B cell (primary cell): ENCODE measurements around the gene B4GALNT1. TPM values are rescaled to one million over a fixed set of nuclear protein-coding genes. Genes with fewer than 3 reads are reported as not detected.

Experiments
- ATAC-seq: fragments of 200-7000 bp; cut with Tn5 transposase; one replicate; pipeline ENCODE4 v1.10.0; 2021; ENCODE audit warnings: low read depth, mild to moderate bottlenecking, moderate number of reproducible peaks, moderate library complexity
- CTCF ChIA-PET: fragments of 350-600 bp; sonication (Branson Sonifier 250); formaldehyde crosslinking; loops from one replicate; lab custom pipeline; 2021; ENCODE audit warnings: antibody characterized with exemption, inconsistent platforms; lab: Charles Lee
- POLR2A ChIA-PET: fragments of 350-600 bp; sonication (Branson Sonifier 250); formaldehyde crosslinking; loops from one replicate; lab custom pipeline; 2021; ENCODE audit warnings: antibody characterized with exemption; lab: Charles Lee
- DNase-seq: peaks from one replicate; pipeline ENCODE4 v3.0.0; 2013
- H2AFZ ChIP-seq: 2 replicates; pipeline ENCODE4 v1.6.1; 2012; ENCODE audit warnings: mild to moderate bottlenecking, low read depth, low read length; ENCODE audit not compliant: insufficient read depth, poor library complexity, severe bottlenecking
- H3K27ac ChIP-seq, 2 donors: 1 replicate in 1 of 2; 2 replicates in 1 of 2; pipeline ENCODE4 v1.5.1; 2012 to 2013; ENCODE audit warnings: low read length in 2 of 2, mild to moderate bottlenecking in 2 of 2, moderate library complexity in 1 of 2
- H3K27me3 ChIP-seq, 4 experiments: fragments of 200-600 bp in 1 of 4; sonication (generic) in 1 of 4; replicated peaks in 1 of 4; 1 replicate in 2 of 4; 2 replicates in 2 of 4; pipeline versions ENCODE4 v1.6.1 to v1.7.0; 2013 to 2016; ENCODE audit warnings: low read length in 3 of 4, mild to moderate bottlenecking in 2 of 4, mixed read lengths in 1 of 4, moderate library complexity in 1 of 4; ENCODE audit not compliant: insufficient read depth in 4 of 4, control insufficient read depth in 3 of 4; ENCODE audit errors: control extremely low read depth in 1 of 4
- H3K36me3 ChIP-seq, 2 experiments: replicated peaks in 1 of 2; 1 replicate in 1 of 2; 2 replicates in 1 of 2; pipeline versions ENCODE4 v1.6.1 to v1.7.1; 2013; ENCODE audit warnings: low read length in 1 of 2; ENCODE audit not compliant: insufficient read depth in 2 of 2, control insufficient read depth in 1 of 2; ENCODE audit errors: control extremely low read depth in 1 of 2, extremely low read depth in 1 of 2
- H3K4me1 ChIP-seq, 2 donors: fragments of 200-600 bp in 1 of 2; sonication (generic) in 1 of 2; 1 replicate in 1 of 2; 2 replicates in 1 of 2; pipeline versions ENCODE4 v1.5.1 to v1.6.1; 2013 to 2017; ENCODE audit warnings: low read length in 2 of 2; ENCODE audit not compliant: control insufficient read depth in 2 of 2, insufficient read depth in 2 of 2
- H3K4me2 ChIP-seq: replicated peaks from 2 replicates; pipeline ENCODE3; 2012; ENCODE audit warnings: mild to moderate bottlenecking, low read depth, low read length; ENCODE audit not compliant: poor library complexity, severe bottlenecking
- H3K4me3 ChIP-seq, 5 experiments: fragments of 200-600 bp in 1 of 5; sonication (generic) in 1 of 5; 1 replicate in 3 of 5; 2 replicates in 2 of 5; pipeline versions ENCODE4 v1.5.1 to v1.7.0; 2011 to 2016; ENCODE audit warnings: low read length in 4 of 5, mild to moderate bottlenecking in 4 of 5, low read depth in 2 of 5, control low read depth in 1 of 5, moderate library complexity in 1 of 5; ENCODE audit not compliant: insufficient read depth in 1 of 5; ENCODE audit errors: control extremely low read depth in 1 of 5, extremely low read depth in 1 of 5
- H3K79me2 ChIP-seq: fragments of 200-600 bp; sonication (generic); one replicate; pipeline ENCODE4 v1.6.0; 2016; ENCODE audit warnings: low read length; ENCODE audit not compliant: control insufficient read depth, insufficient read depth
- H3K9ac ChIP-seq: fragments of 200-600 bp; sonication (generic); 2 replicates; pipeline ENCODE4 v1.6.1; 2017; ENCODE audit warnings: mild to moderate bottlenecking, low read length, moderate library complexity
- H3K9me3 ChIP-seq, 3 donors: one replicate each; pipeline versions ENCODE4 v1.6.1 to v1.7.1; 2013; ENCODE audit warnings: low read length in 2 of 3; ENCODE audit not compliant: control insufficient read depth in 2 of 3, insufficient read depth in 1 of 3; ENCODE audit errors: control extremely low read depth in 1 of 3
- H4K20me1 ChIP-seq: 2 replicates; pipeline ENCODE4 v1.6.0; 2012; ENCODE audit warnings: mild to moderate bottlenecking, low read length; ENCODE audit not compliant: insufficient read depth, control insufficient read depth, poor library complexity, severe bottlenecking
- H3K27ac Mint-ChIP-seq: one replicate; pipeline ENCODE4 v1.8.0; 2021; ENCODE audit warnings: mixed read lengths
- H3K27me3 Mint-ChIP-seq: one replicate; pipeline ENCODE4 v1.8.0; 2021; ENCODE audit warnings: mixed read lengths
- H3K4me1 Mint-ChIP-seq: one replicate; pipeline ENCODE4 v1.8.0; 2021; ENCODE audit warnings: mixed read lengths
- H3K4me3 Mint-ChIP-seq: one replicate; pipeline ENCODE4 v1.8.0; 2021; ENCODE audit warnings: mixed read lengths
- H3K9me3 Mint-ChIP-seq: one replicate; pipeline ENCODE4 v1.8.0; 2022; ENCODE audit warnings: mixed read lengths; ENCODE audit not compliant: insufficient read depth
- EZH2 ChIP-seq: IDR thresholded peaks from 2 replicates; pipeline ENCODE4 v1.6.1; 2012; ENCODE audit warnings: borderline replicate concordance, low read depth, mild to moderate bottlenecking, moderate library complexity, low read length; ENCODE audit not compliant: insufficient read depth, poor library complexity, severe bottlenecking
- WGBS: methylation state at CpG from one replicate; pipeline ENCODE4 v1.1.5; 2013; ENCODE audit warnings: missing lambda C conversion rate; ENCODE audit not compliant: insufficient coverage; 5-methylcytosine and 5-hydroxymethylcytosine counted together
- intact Hi-C: fragments of 100-400 bp; cut with micrococcal nuclease; formaldehyde crosslinking; loops from one replicate; pipeline ENCODE4 v1.10.0; 2022
- polyA plus RNA-seq: library from polyadenylated mRNA; depleted of rRNA; stranded (reverse); fragments of >200 nt; gene quantifications from 2 replicates; pipeline ENCODE4 v1.2.3, GENCODE V29; 2012
- total RNA-seq, 2 donors: library from RNA; stranded (reverse); fragments of 120-200 nt in 1 of 2; gene quantifications; 1 replicate in 1 of 2; 2 replicates in 1 of 2; pipeline versions ENCODE4 v1.2.3 to v1.2.4, GENCODE V29; 2013 to 2022
- TF ChIP-seq, protein P1 (sequence below): fragments of 200-600 bp; IDR thresholded peaks from one replicate; pipeline ENCODE4 v1.8.0; 2022; ENCODE audit warnings: antibody characterized with exemption, mild to moderate bottlenecking

Gene B4GALNT1
- total and polyA plus RNA-seq, 2 donors (not counting 1 experiment from before 2014, with no cell fraction given) = 0.04 to 0.22 TPM

DNA sequence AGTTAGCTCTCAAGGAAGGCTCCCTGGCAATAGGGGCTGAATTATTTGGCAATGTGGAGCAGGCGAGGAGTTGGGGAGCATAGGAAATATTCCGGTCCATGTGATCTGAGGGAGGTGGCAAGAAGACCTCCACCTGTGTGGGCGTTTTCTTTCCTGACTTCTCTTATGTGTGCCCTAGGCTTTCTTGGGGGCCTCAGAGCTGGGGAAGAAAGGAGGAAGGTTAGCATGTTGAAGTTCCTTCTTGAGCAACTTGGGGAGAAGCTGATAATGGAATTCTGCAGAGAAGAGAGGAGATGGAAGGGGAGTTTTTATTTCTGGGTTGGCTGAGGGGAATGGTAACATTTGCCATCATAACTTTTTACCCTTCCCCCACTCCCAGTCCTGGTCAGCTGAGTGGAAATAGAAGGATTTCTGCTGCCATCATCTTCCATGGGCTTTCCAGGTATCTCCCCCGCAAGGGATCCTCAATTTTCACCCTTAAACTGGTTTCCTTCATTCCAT is 27.1 kb downstream of the B4GALNT1 start:
- H3K27ac Mint-ChIP-seq = no peak overlapping the region
- ChIA-PET POLR2A (no interaction called here), CTCF (interaction anchor here (0.5 to 12.6 kb wide), 3 partner anchors 14 to 65 kb away, joined by 3 to 97 read pairs (median 14); no protein-coding TSS in a partner anchor)
- H3K4me3 Mint-ChIP-seq = no peak overlapping the region
- no peaks in the 10 kb centered on the region for H3K9me3 Mint-ChIP-seq
- Histone ChIP-seq H3K27me3 (peaks cover 0 to 52% (median 18%) of the 10 kb centered on the region in 4 experiments), H3K27ac (no peak overlapping the region), H3K4me3 (no peak overlapping the region), H3K79me2 (no peaks in the 10 kb centered on the region), H3K4me2 (no peak overlapping the region), H3K4me1 (peaks cover 20% of the 10 kb centered on the region in 2 donors), H4K20me1 (no peaks in the 10 kb centered on the region), H3K36me3 (peaks cover 3 to 12% of the 10 kb centered on the region in 2 experiments), H2AFZ (no peak overlapping the region), H3K9me3 (peaks cover 0 to 14% (median 0%) of the 10 kb centered on the region in 3 donors), H3K9ac (no peak overlapping the region)
- intact Hi-C loops = no loop called here
- no peak for TF ChIP-seq EZH2
- TF ChIP-seq, protein P1, sequence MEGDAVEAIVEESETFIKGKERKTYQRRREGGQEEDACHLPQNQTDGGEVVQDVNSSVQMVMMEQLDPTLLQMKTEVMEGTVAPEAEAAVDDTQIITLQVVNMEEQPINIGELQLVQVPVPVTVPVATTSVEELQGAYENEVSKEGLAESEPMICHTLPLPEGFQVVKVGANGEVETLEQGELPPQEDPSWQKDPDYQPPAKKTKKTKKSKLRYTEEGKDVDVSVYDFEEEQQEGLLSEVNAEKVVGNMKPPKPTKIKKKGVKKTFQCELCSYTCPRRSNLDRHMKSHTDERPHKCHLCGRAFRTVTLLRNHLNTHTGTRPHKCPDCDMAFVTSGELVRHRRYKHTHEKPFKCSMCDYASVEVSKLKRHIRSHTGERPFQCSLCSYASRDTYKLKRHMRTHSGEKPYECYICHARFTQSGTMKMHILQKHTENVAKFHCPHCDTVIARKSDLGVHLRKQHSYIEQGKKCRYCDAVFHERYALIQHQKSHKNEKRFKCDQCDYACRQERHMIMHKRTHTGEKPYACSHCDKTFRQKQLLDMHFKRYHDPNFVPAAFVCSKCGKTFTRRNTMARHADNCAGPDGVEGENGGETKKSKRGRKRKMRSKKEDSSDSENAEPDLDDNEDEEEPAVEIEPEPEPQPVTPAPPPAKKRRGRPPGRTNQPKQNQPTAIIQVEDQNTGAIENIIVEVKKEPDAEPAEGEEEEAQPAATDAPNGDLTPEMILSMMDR = no peak
- no peak for DNase-seq
- WGBS = 92% methylated on average over 3 of the region's 4 CpGs
- peaks cover 39% of the 10 kb centered on the region for H3K27me3 Mint-ChIP-seq
- ATAC-seq = no peak
- H3K4me1 Mint-ChIP-seq = peaks cover 28% of the 10 kb centered on the region
